ENCODE measurements around the gene VAC14.
"Not testable (repeated sequence)": the region's sequence is repeated elsewhere in the genome, so short reads cannot be mapped to it uniquely, and the experiment has no call there.

DNA sequence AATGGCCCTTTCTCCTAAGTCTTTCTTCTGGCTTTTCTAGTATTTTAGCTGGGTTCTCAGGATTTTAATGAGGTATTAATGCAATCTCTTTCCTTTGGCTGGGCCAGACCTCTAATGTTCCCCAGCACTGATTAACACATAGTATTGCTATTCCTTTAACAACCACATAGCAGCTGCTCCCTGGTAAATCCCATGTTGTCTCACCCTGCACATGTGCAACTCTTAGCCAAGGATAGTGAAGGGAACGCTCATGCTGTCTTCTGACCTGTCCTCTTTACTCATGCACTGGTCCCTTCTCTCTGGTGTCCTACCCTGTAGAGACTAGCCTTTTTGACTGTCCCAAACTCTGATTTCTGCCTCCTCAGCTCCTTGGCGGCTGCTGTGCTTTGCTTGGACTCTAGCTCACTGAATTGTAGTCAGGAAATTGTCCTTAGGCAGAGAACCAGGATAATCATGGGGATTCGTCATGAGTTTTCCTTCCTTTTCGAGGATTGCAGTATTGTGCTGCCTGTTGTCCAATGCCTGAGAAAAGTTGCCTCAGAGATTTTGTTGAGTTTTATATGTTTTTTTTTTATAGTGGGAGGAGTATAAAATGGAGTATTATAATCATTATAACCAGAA is 22.6 kb upstream of the VAC14 start:
- TF ChIP-seq POLR2AphosphoS5 (IDR thresholded peaks at IDR 0.05; ENCODE audit: low read depth); GABPA (IDR thresholded peaks at IDR 0.05; ENCODE audit: low read depth); REST (IDR thresholded peaks at IDR 0.05; ENCODE audit: insufficient replicate concordance, low read depth); CTCF (IDR thresholded peaks at IDR 0.05; ENCODE audit: insufficient read depth, low read length); SPI1 (IDR thresholded peaks at IDR 0.05; ENCODE audit: borderline replicate concordance, low read depth): not testable (repeated sequence)
